Mesothelial cell of epicardium (in vitro differentiated cells): Measurements from ENCODE around the gene GHSR. TPM values are rescaled to one million over a fixed set of nuclear protein-coding genes. Genes with fewer than 3 reads are reported as not detected.

ENCODE experiments used
- DNase-seq, 2 experiments: peaks; one replicate each; pipeline ENCODE4 v3.0.0; 2021; ENCODE audit warnings: low spot score in 2 of 2; ENCODE audit not compliant: unreplicated experiment in 2 of 2
- H3K27ac Mint-ChIP-seq: 2 replicates; pipeline ENCODE4 v1.8.0; 2021; ENCODE audit warnings: mixed read lengths
- H3K27me3 Mint-ChIP-seq: 2 replicates; pipeline ENCODE4 v1.8.0; 2021; ENCODE audit warnings: low read depth, mixed read lengths
- H3K36me3 Mint-ChIP-seq: 2 replicates; pipeline ENCODE4 v1.8.0; 2021; ENCODE audit warnings: mixed read lengths
- H3K4me1 Mint-ChIP-seq: 2 replicates; pipeline ENCODE4 v1.8.0; 2021; ENCODE audit warnings: mixed read lengths
- H3K4me3 Mint-ChIP-seq: 2 replicates; pipeline ENCODE4 v1.8.0; 2021; ENCODE audit warnings: mild to moderate bottlenecking, moderate library complexity, mixed read lengths
- H3K9me3 Mint-ChIP-seq: 2 replicates; pipeline ENCODE4 v1.8.0; 2021; ENCODE audit warnings: mixed read lengths
- total RNA-seq: library from RNA; stranded (reverse); gene quantifications from 3 replicates; pipeline ENCODE4 v1.2.1, GENCODE V29; 2021
- TF ChIP-seq, protein P1 (sequence below): fragments of 200-600 bp; sonication (generic); IDR thresholded peaks from one replicate; pipeline ENCODE4 v1.5.0; 2021; ENCODE audit warnings: antibody characterized with exemption; ENCODE audit not compliant: unreplicated experiment

Gene GHSR
- total RNA-seq, 1 donor from 2014 or later = not detected

DNA sequence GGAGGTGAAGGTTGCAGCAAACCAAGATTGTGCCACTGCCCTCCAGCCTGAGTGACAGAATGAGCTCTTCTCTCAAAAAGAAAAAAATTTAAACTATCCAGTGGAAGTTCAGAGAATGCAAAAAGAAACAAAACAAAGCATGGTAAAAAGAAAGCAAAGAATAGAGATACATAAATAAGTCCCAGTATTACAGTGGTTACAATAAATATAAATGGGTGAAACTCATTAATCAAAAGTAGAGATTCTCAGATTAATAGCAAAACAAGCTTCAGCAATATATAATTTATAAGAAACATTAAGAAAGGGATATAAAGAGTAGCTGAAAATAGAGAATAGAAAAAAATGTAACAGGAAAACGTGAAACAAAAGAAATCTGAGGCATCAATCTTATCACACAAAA lies 23.6 kb upstream of the GHSR start:
- H3K4me3 Mint-ChIP-seq = no peak overlapping the region
- H3K36me3 Mint-ChIP-seq = peaks cover 5% of the 10 kb centered on the region

DNA sequence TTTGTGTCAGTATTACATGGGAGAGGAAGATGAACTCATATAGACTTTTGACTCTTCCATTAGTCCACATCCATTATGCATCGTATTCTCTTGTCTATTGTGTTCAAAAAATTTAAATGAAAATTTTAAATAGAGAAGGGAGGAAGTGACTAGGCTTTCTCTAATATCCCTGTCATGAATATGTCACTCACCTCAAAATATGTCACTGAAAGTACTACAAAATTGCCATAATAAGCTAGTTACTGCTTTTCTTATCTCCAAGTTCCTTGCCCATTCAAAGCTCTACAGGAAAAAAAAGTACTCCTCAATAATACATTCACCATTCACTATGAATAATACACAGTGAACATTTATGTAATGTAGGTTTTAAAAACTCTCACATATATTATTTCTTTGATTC lies 22.3 kb upstream of the GHSR start:
- H3K36me3 Mint-ChIP-seq = peaks cover 5% of the 10 kb centered on the region
- H3K4me1 Mint-ChIP-seq = peaks cover 15% of the 10 kb centered on the region
- H3K9me3 Mint-ChIP-seq = peaks cover 18% of the 10 kb centered on the region
- H3K4me3 Mint-ChIP-seq = no peak overlapping the region
- TF ChIP-seq, protein P1, sequence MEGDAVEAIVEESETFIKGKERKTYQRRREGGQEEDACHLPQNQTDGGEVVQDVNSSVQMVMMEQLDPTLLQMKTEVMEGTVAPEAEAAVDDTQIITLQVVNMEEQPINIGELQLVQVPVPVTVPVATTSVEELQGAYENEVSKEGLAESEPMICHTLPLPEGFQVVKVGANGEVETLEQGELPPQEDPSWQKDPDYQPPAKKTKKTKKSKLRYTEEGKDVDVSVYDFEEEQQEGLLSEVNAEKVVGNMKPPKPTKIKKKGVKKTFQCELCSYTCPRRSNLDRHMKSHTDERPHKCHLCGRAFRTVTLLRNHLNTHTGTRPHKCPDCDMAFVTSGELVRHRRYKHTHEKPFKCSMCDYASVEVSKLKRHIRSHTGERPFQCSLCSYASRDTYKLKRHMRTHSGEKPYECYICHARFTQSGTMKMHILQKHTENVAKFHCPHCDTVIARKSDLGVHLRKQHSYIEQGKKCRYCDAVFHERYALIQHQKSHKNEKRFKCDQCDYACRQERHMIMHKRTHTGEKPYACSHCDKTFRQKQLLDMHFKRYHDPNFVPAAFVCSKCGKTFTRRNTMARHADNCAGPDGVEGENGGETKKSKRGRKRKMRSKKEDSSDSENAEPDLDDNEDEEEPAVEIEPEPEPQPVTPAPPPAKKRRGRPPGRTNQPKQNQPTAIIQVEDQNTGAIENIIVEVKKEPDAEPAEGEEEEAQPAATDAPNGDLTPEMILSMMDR = no peak
- DNase-seq = no peak
- peak overlapping the region; percentile 43 for H3K27ac Mint-ChIP-seq
- no peaks in the 10 kb centered on the region for H3K27me3 Mint-ChIP-seq

More for the DNA sequence above, 23.6 kb upstream of the GHSR start:
- H3K9me3 Mint-ChIP-seq = peaks cover 15% of the 10 kb centered on the region
- TF ChIP-seq, protein P1 = no peak
- H3K4me1 Mint-ChIP-seq = peaks cover 14% of the 10 kb centered on the region
- H3K27ac Mint-ChIP-seq = no peak overlapping the region
- H3K27me3 Mint-ChIP-seq = no peaks in the 10 kb centered on the region
- DNase-seq = no peak

DNA sequence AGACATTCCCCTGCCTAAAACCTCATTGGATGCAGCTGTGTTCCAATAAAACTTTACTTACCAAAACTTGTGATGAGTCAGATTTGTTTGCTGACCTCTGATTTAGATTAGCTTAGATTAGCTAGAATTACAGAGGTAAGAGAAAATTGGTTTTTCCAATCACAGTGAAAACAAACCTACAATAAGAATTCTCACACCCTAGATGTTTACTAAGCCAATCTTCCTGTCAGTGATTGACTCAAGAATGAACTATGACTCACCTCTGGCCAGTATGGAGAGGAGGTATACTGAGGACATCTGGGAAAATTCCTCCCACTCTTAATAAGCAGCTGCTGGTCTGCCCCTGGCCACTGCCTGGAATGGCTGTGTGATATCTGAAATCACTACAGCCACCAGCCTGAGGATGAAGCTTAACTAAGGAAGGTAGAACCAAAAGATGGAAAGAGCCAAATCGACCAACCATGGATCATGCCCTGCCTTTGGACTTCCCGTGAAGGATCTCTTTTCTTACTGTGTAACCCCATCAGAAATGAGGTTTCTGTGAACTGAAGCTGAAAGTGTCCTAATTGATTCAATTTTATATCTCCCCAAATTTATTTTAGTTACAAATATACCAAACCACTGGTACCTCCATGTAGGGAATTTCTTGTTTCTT lies 19.0 kb upstream of the GHSR start:
- Mint-ChIP-seq H3K27ac (no peak overlapping the region), H3K4me3 (no peak overlapping the region), H3K4me1 (peaks cover 24% of the 10 kb centered on the region), H3K36me3 (peaks cover 5% of the 10 kb centered on the region), H3K27me3 (no peaks in the 10 kb centered on the region), H3K9me3 (peaks cover 18% of the 10 kb centered on the region)
- TF ChIP-seq, protein P1 = no peak
- no peak for DNase-seq

DNA sequence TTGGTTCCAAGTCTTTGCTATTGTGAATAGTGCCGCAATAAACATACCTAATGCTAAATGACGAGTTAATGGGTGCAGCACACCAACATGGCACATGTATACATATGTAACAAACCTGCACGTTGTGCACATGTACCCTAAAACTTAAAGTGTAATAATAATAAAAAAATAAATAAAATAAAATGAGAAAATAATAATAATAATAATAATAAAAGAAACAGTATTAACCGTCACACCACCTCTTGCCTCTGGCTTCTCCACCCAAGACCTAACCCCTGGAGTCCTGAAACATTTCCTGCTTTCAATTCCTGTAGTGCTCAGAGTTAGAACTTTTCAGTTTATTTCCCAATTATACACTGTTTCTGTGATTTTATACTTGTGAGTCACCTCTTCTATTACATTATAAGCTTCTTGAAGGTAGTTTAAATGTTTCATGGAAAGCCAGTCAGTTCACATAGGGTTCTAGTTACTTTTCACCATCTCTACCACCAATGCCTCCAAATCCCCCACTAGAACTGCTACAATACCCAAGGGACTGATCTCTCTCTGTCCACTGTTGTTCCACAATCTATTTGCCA lies 18.4 kb upstream of the GHSR start:
- Mint-ChIP-seq H3K36me3 (no peaks in the 10 kb centered on the region), H3K27me3 (no peaks in the 10 kb centered on the region), H3K27ac (no peak overlapping the region), H3K9me3 (peaks cover 12% of the 10 kb centered on the region), H3K4me3 (no peak overlapping the region), H3K4me1 (peaks cover 24% of the 10 kb centered on the region)
- DNase-seq = no peak
- TF ChIP-seq, protein P1 = no peak

DNA sequence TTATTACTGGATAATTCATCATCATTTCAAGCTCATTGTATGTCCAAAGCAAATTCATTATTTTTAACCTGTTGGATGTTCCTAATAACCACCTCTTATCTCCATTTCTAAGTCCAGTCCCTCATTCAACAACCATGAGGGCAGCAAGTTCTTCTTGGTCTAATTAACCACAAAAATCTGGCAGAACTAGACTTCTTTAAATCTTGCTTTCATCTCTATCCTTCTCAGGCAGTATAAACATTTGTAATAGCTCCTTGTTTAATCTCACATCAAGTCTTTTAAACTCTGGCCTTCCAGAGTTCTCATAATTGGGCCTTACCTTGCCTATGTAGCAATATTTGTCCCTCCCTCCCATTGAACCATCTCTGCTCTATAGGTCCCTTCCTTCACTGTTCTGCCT lies 17.0 kb upstream of the GHSR start:
- no peak for DNase-seq
- H3K4me3 Mint-ChIP-seq = no peak overlapping the region
- no peak overlapping the region for H3K27ac Mint-ChIP-seq
- TF ChIP-seq, protein P1 = no peak
- peaks cover 17% of the 10 kb centered on the region for H3K4me1 Mint-ChIP-seq
- no peaks in the 10 kb centered on the region for H3K27me3 Mint-ChIP-seq
- no peaks in the 10 kb centered on the region for H3K36me3 Mint-ChIP-seq
- peaks cover 5% of the 10 kb centered on the region for H3K9me3 Mint-ChIP-seq
